Ecto neural progenitor cell (in vitro differentiated cells): ENCODE measurements around the gene INPP4B.
"Not testable (repeated sequence)": the region's sequence is repeated elsewhere in the genome, so short reads cannot be mapped to it uniquely, and the experiment has no call there.

Experiments
- DNase-seq: peaks from one replicate; pipeline ENCODE4 v3.0.0-alpha.2; 2018; ENCODE audit warnings: low spot score

Gene INPP4B

DNA sequence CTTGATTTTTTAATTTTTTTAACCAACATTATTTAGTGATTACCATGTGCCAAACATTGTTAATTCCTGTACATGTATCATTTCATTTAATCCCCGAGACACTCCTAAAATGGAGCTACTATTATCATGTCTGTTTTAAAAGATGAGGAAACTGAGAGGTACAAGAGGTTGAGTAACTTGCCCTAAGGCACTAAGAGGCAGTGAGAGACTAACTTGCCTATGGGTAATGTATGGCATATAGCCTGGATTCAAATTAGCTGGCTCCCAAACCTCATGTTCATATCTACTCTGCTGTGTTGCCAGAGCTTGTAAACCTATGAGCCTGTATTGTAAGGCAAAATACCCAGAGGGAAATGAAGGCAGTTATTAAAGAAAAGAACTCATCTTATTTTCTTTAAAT, 766.1 kb downstream of the INPP4B start:
- DNase-seq: no peak

GRCh38 chr4:142077048-142077447, 769.1 kb downstream of the INPP4B start:
- no peak for DNase-seq

DNA sequence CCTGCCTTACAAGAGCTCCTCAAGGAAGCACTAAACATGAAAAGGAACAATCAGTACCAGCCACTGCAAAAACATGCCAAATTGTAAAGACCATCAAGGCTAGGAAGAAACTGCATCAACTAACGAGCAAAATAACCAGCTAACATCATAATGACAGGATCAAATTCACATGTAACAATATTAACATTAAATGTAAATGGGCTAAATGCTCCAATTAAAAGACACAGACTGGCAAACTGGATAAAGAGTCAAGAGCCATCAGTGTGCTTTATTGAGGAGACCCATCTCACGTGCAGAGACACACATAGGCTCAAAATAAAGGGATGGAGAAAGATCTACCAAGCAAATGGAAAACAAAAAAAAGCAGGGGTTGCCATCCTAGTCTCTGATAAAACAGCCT, 777.8 kb downstream of the INPP4B start:
- not testable (repeated sequence) for DNase-seq

DNA sequence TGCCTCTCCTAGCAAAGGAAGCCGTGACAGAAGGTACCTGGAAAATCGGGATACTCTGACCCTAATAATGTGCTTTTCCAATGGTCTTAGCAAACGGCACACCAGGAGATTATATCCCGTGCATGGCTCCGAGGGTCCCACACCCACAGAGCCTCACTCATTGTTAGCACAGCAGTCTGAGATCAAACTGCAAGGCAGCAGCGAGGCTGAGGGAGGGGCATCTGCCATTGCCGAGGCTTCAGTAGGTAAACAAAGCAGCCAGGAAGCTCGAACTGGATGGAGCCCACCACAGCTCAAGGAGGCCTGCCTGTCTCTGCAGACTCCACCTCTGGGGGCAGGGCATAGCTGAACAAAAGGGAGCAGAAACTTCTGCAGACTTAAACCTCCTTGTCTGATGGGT, 779.5 kb downstream of the INPP4B start:
- not testable (repeated sequence) for DNase-seq

DNA sequence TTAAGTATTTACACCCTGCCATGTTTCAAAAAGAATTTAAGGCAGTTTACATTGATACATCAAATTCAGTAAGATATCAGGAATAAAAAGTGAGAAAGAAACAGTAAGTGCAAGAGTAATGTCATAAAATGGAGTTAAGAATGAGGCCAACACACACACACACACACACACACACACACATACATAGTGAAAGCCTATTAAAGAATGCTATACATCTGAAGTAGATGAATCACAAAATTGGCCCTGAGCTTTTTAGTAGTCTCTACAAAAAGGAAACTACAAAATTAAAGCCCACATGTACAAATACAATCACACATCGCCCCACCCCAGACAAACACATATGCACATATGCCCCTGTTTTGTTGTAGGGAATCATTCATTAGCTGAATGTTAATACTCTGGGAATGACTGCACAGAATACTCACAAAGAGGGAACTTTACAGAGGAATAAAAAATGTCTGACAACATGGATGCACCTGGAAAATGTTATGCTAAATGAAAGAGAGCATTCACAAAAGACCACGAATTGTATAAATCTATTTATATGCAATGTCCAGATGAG, 780.9 kb downstream of the INPP4B start:
- DNase-seq: no peak

GRCh38 chr4:142064181-142064580, 781.9 kb downstream of the INPP4B start:
- no peak for DNase-seq

DNA sequence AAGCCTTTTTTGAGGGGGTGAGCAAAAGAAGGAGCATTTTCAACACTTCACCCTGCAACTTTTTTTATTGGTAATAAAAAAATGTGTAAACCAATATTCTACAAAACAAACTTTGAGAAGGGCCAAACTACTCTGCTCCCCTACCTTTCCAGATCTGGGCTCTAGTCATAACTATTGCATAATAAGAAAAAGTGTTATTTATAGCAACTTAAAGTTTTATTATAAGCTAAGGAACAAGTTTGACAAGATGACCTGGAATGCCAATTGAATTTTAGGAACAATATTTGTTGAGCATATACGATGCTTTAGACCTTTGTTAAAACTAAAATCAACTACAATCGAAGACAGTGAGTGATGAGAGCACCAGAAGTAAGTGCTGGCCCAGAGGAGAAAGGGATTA, 800.1 kb downstream of the INPP4B start:
- DNase-seq: no peak

DNA sequence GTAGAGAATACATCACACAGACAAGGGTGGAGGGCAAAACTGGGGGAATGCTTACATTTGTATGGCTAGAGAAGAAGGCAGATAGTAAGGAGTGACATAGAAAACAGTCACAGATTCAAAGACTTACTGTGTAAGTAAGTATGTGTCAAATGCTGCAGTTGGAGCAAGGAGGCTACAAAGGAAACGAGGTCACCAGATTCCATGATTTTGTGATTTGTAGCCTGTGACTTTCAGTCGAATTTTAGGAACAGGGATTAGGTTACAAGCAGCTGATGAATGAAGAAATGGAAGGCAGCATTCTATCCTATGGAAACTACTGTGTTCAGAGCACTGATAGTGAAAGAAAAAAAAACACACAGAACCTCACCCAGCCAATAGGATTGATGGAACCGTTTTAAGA, 801.8 kb downstream of the INPP4B start:
- no peak for DNase-seq

GRCh38 chr4:142043509-142043908, 802.6 kb downstream of the INPP4B start:
- no peak for DNase-seq

GRCh38 chr4:142041788-142042187, 804.3 kb downstream of the INPP4B start:
- DNase-seq: no peak

GRCh38 chr4:142040043-142040442, 806.1 kb downstream of the INPP4B start:
- DNase-seq: no peak

GRCh38 chr4:142036795-142037583, 809.1 kb downstream of the INPP4B start:
- no peak for DNase-seq

GRCh38 chr4:142035566-142035965, 810.5 kb downstream of the INPP4B start:
- DNase-seq: no peak

DNA sequence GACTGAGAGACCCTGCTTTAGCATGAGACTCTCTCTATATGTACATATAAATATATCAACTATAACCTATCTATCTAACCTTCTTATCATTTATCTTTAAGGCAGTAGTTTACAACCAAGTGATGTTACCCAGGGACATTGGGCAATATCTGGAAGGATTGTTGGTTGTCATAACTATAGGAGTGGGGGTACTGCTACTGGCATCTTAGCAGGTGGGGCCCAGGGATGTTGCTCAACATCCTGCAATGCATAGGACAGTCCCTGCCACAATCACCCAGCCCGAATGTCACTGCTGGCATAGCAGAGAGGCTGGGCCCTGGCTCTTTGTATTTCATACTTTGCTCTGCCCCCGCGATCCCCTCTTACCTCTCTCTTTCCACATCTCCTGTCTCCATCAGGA, 812.0 kb downstream of the INPP4B start:
- DNase-seq: no peak

GRCh38 chr4:142030010-142030409, 816.1 kb downstream of the INPP4B start:
- no peak for DNase-seq

GRCh38 chr4:142021761-142022160, 824.3 kb downstream of the INPP4B start:
- DNase-seq: no peak

- no peak for DNase-seq
Observed at GRCh38 chr4:142021181-142021580, 824.9 kb downstream of the INPP4B start.

GRCh38 chr4:142016031-142016430, 830.1 kb downstream of the INPP4B start:
- DNase-seq: no peak

- no peak for DNase-seq
Observed at GRCh38 chr4:142009751-142010150, 836.4 kb downstream of the INPP4B start.

DNA sequence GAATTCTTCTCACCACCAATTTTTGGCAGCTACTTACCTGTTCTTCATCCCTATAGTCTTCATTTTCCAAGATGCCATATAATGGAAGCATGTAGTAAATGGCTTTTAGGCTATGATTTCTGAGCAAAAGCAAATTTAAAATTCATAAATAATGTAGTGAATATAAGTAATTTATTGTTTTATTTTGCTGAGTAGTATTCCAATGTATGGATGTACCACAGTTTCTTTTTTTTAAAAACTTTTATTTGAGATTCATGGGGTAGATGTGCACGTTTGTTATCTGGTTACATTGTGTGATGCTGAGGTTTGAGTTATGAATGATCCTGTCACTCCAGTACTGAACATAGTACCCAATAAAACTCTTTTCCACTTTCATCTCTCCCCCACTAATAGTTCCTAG, 840.6 kb downstream of the INPP4B start:
- no peak for DNase-seq

GRCh38 chr4:141999446-142000143, 846.5 kb downstream of the INPP4B start:
- no peak for DNase-seq

GRCh38 chr4:141995056-141995455, 851.0 kb downstream of the INPP4B start:
- DNase-seq: no peak

DNA sequence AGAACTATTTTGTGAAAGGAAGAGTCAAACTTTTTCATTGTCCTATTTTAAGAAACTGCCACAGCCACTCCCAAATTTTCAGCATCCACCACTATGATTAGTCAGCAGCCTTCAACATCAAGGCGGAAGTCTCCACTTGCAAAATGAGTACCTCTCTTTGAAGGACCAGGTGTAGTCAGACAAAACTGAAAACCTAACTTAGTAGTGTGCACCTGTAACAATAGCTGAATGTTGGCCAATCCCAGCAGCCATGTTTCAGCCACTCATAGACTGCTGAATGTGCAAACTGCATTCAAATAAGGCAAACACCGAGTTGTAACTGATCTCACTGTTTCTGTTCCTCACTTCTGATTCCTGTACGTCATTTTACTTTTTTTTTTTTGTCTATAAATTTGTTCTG, 868.7 kb downstream of the INPP4B start:
- DNase-seq: no peak
